Keratinocyte (primary cell): ENCODE data around the gene SCNN1B.

Experiments used
- CTCF ChIP-seq, 3 experiments: IDR thresholded peaks in 1 of 3; conservative IDR thresholded peaks in 1 of 3; optimal IDR thresholded peaks in 1 of 3; 2 replicates in 2 of 3; 3 replicates in 1 of 3; pipeline versions ENCODE3 to v1.5.1; 2011; ENCODE audit warnings: low read length in 3 of 3, mild to moderate bottlenecking in 3 of 3, moderate library complexity in 2 of 3, control low read depth in 1 of 3, inconsistent platforms in 1 of 3; ENCODE audit not compliant: insufficient read depth in 2 of 3; ENCODE audit errors: extremely low read depth in 1 of 3
- EZH2 ChIP-seq: IDR thresholded peaks from one replicate; pipeline ENCODE4 v1.6.1; 2012; ENCODE audit warnings: inconsistent platforms, mild to moderate bottlenecking, low read length, moderate library complexity

GRCh38 chr16:23317266-23317661 is 15.2 kb downstream of the SCNN1B start:
- TF ChIP-seq EZH2 = no peak
- no peak for TF ChIP-seq CTCF (optimal IDR thresholded peaks at IDR 0.05 in 1 of 3, IDR thresholded peaks at IDR 0.05 in 1 of 3, conservative IDR thresholded peaks at IDR 0.05 in 1 of 3; ENCODE audit: extremely low read depth in 1 of 3, insufficient read depth in 2 of 3, low read length in 3 of 3)
